Erythroblast (primary cell): Measurements from ENCODE around the gene CDH22.

Experiments
- GATA1 ChIP-seq: IDR thresholded peaks from 2 replicates; pipeline ENCODE4 v1.6.1; 2011; ENCODE audit warnings: low read depth, mild to moderate bottlenecking, control low read depth, low read length, moderate library complexity
- POLR2A ChIP-seq: IDR thresholded peaks from 2 replicates; pipeline ENCODE4 v1.6.1; 2011; ENCODE audit warnings: mild to moderate bottlenecking, low read length

- TF ChIP-seq POLR2A (no peak), GATA1 (no peak)
Measured at GRCh38 chr20:46259260-46259859, 48.9 kb downstream of the CDH22 start.
